Breast epithelium (tissue), 4 donors: ENCODE results near the gene PLA2G15. TPM values are rescaled to one million over a fixed set of nuclear protein-coding genes. Genes with fewer than 3 reads are reported as not detected.
A peak's percentile ranks its signal among the peaks of the same experiment; 100 is the strongest.

ENCODE experiments used
- DNase-seq, 2 donors: peaks; one replicate each; pipeline ENCODE4 v3.0.0-alpha.2; 2019; ENCODE audit warnings: low spot score in 2 of 2
- H3K27ac ChIP-seq, 2 donors: fragments of 200-600 bp; sonication (generic) in 1 of 2; one replicate each; pipeline ENCODE4 v1.5.1; 2016 to 2019; ENCODE audit warnings: mild to moderate bottlenecking in 1 of 2
- H3K27me3 ChIP-seq, 2 donors: fragments of 200-600 bp; sonication (generic) in 1 of 2; one replicate each; pipeline versions ENCODE4 v1.5.1 to v1.6.0; 2017 to 2019; ENCODE audit warnings: control low read depth in 1 of 2, mild to moderate bottlenecking in 1 of 2
- H3K36me3 ChIP-seq: fragments of 200-600 bp; one replicate; pipeline ENCODE4 v1.5.1; 2019
- H3K4me1 ChIP-seq, 2 donors: fragments of 200-600 bp; sonication (generic); one replicate each; pipeline ENCODE4 v1.5.1; 2016 to 2019; ENCODE audit warnings: control low read depth in 1 of 2
- H3K4me3 ChIP-seq, 3 donors: fragments of 200-600 bp; sonication (generic); 1 replicate in 2 of 3; 2 replicates in 1 of 3; pipeline ENCODE4 v1.5.1; 2016 to 2019; ENCODE audit warnings: mild to moderate bottlenecking in 3 of 3, moderate library complexity in 2 of 3
- H3K9me3 ChIP-seq, 2 donors: fragments of 200-600 bp; sonication (generic) in 1 of 2; one replicate each; pipeline ENCODE4 v1.5.1; 2016 to 2019; ENCODE audit warnings: control low read depth in 1 of 2
- POLR2A ChIP-seq: fragments of 450-650 bp; IDR thresholded peaks from one replicate; pipeline ENCODE4 v1.6.1; 2016; ENCODE audit warnings: antibody characterized with exemption, mild to moderate bottlenecking, moderate library complexity
- POLR2AphosphoS5 ChIP-seq, 3 donors: sonication (generic); formaldehyde crosslinking; IDR thresholded peaks; one replicate each; pipeline ENCODE4 v1.6.1; 2017; ENCODE audit warnings: antibody characterized with exemption in 3 of 3
- intact Hi-C: fragments of 100-400 bp; cut with DNase I; formaldehyde crosslinking; loops from one replicate; pipeline ENCODE4 v1.15.1; 2023; ENCODE audit warnings: low total_unique reads
- total RNA-seq, 3 donors: library from RNA; depleted of rRNA; stranded (reverse); fragments of >200 nt; gene quantifications; one replicate each; pipeline ENCODE4 v1.1.0, GENCODE V29; 2016
- TF ChIP-seq, protein P1 (sequence below), 3 donors: fragments of 450-650 bp; IDR thresholded peaks; one replicate each; pipeline ENCODE4 v1.5.1; 2016 to 2017; ENCODE audit warnings: antibody characterized with exemption in 3 of 3, mild to moderate bottlenecking in 3 of 3, moderate library complexity in 3 of 3

PLA2G15 gene
- total RNA-seq, result 10 to 100 TPM; 15.4 to 34.7 (median 19.8) TPM

GRCh38 chr16:68244903-68245853 is at the start of gene PLA2G15:
TSS of gene PLA2G15 (plus strand) at chr16:68245373. CDS start at chr16:68245427, 54 bp downstream.
- Histone ChIP-seq H3K9me3 (no peaks in the 10 kb centered on the region), H3K27me3 (no peaks in the 10 kb centered on the region), H3K4me3 (peak within 1 kb of the TSS; percentile 88 to 92 (median 91)), H3K27ac (peak within 1 kb of the TSS; percentile 49 to 56), H3K36me3 (no peaks in the 10 kb centered on the region), H3K4me1 (peaks cover 6 to 12% of the 10 kb centered on the region in 2 donors)
- TF ChIP-seq POLR2AphosphoS5 (IDR thresholded peaks at IDR 0.05) (peak in 1 of 3 donors; percentile 35), POLR2A (no peak)
- peak; percentile 92 to 97 for DNase-seq
- intact Hi-C loops, result no loop called here

- no peaks in the 10 kb centered on the region for H3K36me3 ChIP-seq
- TF ChIP-seq, protein P1, sequence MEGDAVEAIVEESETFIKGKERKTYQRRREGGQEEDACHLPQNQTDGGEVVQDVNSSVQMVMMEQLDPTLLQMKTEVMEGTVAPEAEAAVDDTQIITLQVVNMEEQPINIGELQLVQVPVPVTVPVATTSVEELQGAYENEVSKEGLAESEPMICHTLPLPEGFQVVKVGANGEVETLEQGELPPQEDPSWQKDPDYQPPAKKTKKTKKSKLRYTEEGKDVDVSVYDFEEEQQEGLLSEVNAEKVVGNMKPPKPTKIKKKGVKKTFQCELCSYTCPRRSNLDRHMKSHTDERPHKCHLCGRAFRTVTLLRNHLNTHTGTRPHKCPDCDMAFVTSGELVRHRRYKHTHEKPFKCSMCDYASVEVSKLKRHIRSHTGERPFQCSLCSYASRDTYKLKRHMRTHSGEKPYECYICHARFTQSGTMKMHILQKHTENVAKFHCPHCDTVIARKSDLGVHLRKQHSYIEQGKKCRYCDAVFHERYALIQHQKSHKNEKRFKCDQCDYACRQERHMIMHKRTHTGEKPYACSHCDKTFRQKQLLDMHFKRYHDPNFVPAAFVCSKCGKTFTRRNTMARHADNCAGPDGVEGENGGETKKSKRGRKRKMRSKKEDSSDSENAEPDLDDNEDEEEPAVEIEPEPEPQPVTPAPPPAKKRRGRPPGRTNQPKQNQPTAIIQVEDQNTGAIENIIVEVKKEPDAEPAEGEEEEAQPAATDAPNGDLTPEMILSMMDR (IDR thresholded peaks at IDR 0.05), result no peak
- TF ChIP-seq POLR2A, result no peak
- TF ChIP-seq POLR2AphosphoS5 (IDR thresholded peaks at IDR 0.05), result no peak
- intact Hi-C loops, result no loop called here
- H3K9me3 ChIP-seq, result no peaks in the 10 kb centered on the region
- H3K27ac ChIP-seq, result no peak overlapping the region
- no peak for DNase-seq
- no peak overlapping the region for H3K4me3 ChIP-seq
- no peaks in the 10 kb centered on the region for H3K27me3 ChIP-seq
- H3K4me1 ChIP-seq, result no peaks in the 10 kb centered on the region
Observed at GRCh38 chr16:68197250-68197649, 47.9 kb upstream of the PLA2G15 start.

- Histone ChIP-seq H3K27ac (no peak overlapping the region), H3K36me3 (no peaks in the 10 kb centered on the region), H3K4me3 (no peak overlapping the region), H3K4me1 (no peaks in the 10 kb centered on the region), H3K27me3 (no peaks in the 10 kb centered on the region), H3K9me3 (no peaks in the 10 kb centered on the region)
- intact Hi-C loops, result no loop called here
- DNase-seq, result no peak
- TF ChIP-seq POLR2AphosphoS5 (IDR thresholded peaks at IDR 0.05) (no peak), POLR2A (no peak)
- TF ChIP-seq, protein P1 (IDR thresholded peaks at IDR 0.05), result no peak
Observed at GRCh38 chr16:68200088-68200783, 44.9 kb upstream of the PLA2G15 start.

GRCh38 chr16:68202091-68202519 is 43.1 kb upstream of the PLA2G15 start:
- Histone ChIP-seq H3K4me3 (no peak overlapping the region), H3K36me3 (no peaks in the 10 kb centered on the region), H3K27ac (no peak overlapping the region), H3K9me3 (no peaks in the 10 kb centered on the region), H3K4me1 (no peaks in the 10 kb centered on the region), H3K27me3 (no peaks in the 10 kb centered on the region)
- TF ChIP-seq POLR2A, result no peak
- TF ChIP-seq, protein P1 (IDR thresholded peaks at IDR 0.05), result no peak
- no peak for TF ChIP-seq POLR2AphosphoS5 (IDR thresholded peaks at IDR 0.05)
- intact Hi-C loops, result no loop called here
- no peak for DNase-seq

DNA sequence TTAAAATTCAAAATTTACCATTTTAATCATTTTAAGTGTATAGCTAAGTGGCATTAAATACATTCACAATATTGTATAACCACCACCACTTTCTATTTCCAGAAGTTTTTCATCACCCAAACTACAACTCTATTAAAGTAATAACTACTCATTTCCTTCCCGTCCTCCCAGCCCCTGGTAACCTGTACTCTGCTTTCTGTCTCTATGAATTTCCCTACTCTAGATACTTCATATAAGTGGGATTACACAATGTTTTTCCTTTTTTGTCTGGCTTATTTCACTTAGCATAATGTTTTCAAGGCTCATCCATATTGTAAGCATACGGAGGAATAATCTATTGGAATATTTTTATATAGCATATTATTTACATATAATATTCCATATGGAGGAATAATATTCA is 38.9 kb upstream of the PLA2G15 start:
- Histone ChIP-seq H3K36me3 (no peaks in the 10 kb centered on the region), H3K9me3 (no peaks in the 10 kb centered on the region), H3K4me3 (no peak overlapping the region), H3K27ac (no peak overlapping the region), H3K4me1 (no peaks in the 10 kb centered on the region), H3K27me3 (no peaks in the 10 kb centered on the region)
- no peak for TF ChIP-seq POLR2A
- TF ChIP-seq, protein P1 (IDR thresholded peaks at IDR 0.05), result no peak
- no peak for TF ChIP-seq POLR2AphosphoS5 (IDR thresholded peaks at IDR 0.05)
- no peak for DNase-seq
- intact Hi-C loops, result no loop called here
